ENCODE results near the gene ASIC4. TPM values are rescaled to one million over a fixed set of nuclear protein-coding genes. Genes with fewer than 3 reads are reported as not detected.

ASIC4 gene
- total and polyA plus RNA-seq, 2 donors from 2014 or later = not detected

DNA sequence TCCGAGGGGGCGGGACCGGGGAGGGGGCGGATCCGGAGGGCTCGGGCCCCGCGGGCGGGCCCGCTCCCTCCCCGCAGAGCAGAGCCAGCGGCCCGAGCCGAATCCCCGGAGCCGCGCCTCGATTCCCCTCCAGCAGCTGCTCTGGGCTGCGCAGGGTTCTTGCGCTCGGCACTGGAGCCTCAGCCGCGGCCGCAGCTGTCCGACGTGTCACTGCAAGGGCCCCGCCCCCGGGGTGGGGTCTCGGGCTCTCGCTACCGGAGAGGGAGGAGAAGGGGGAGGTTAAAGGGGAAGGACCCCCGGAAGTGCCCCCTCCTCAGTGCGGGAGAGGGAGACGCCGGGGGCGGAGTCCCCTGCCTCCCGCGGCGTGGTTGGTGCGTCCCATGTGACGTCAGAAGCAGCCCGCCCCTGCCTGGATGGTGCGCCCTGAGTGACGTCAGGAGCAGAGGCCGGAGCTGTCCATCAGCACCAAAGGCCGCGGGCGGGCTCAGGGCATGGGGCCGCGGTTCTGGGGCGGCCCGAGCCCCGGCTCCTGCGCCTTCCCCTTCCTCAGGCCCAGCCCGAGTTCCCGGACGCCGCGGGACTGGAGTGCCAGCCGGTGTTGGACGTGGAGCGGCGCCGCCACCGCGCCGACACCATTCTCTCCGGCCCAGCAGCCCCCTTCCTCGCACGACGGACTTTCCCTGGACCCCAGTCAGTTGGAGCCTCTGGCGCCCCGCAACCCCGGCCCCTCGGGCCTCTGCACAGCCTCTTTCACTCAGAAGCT is 29.5 kb downstream of the ASIC4 start, which contains the start of the genes CHPF and TMEM198:
Gene CHPF (minus strand): TSS at position 214 of the 763 bp plus-strand sequence. CDS start 271 bp downstream, outside the sequence.
Gene TMEM198 (plus strand): TSS at position 433 of the 763 bp plus-strand sequence. CDS start 700 bp downstream, outside the sequence.
- H3K27me3 ChIP-seq (ENCODE audit: control insufficient read depth, insufficient read depth, low read length) = no peaks in the 10 kb centered on the region
- DNase-seq (peak; percentile 99 to 100 (median 99)), FAIRE-seq (peak; percentile 94)
- peaks cover 0 to 8% (median 8%) of the 10 kb centered on the region in 3 donors for H3K36me3 ChIP-seq (ENCODE audit: control insufficient read depth in 2 of 3, insufficient read depth in 3 of 3, low read length in 3 of 3)
- TF ChIP-seq, protein P1, sequence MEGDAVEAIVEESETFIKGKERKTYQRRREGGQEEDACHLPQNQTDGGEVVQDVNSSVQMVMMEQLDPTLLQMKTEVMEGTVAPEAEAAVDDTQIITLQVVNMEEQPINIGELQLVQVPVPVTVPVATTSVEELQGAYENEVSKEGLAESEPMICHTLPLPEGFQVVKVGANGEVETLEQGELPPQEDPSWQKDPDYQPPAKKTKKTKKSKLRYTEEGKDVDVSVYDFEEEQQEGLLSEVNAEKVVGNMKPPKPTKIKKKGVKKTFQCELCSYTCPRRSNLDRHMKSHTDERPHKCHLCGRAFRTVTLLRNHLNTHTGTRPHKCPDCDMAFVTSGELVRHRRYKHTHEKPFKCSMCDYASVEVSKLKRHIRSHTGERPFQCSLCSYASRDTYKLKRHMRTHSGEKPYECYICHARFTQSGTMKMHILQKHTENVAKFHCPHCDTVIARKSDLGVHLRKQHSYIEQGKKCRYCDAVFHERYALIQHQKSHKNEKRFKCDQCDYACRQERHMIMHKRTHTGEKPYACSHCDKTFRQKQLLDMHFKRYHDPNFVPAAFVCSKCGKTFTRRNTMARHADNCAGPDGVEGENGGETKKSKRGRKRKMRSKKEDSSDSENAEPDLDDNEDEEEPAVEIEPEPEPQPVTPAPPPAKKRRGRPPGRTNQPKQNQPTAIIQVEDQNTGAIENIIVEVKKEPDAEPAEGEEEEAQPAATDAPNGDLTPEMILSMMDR (IDR thresholded peaks at IDR 0.05; ENCODE audit: borderline replicate concordance, extremely low read depth, insufficient read depth) = no peak
- H3K9ac ChIP-seq (ENCODE audit: low read length in 3 of 3) = peak within 1 kb of the TSS; percentile 36 to 63 (median 59)
- H3K9me3 ChIP-seq (ENCODE audit: control insufficient read depth in 2 of 3, insufficient read depth in 1 of 3, low read length in 3 of 3) = no peaks in the 10 kb centered on the region
- intact Hi-C loops (cut with DNase I) = no loop called here
- peak within 1 kb of the TSS; percentile 79 to 83 for H3K27ac ChIP-seq (ENCODE audit: low read depth in 2 of 2, low read length in 2 of 2)
- peak within 1 kb of the TSS; percentile 50 to 72 (median 66) for H3K4me3 ChIP-seq (ENCODE audit: low read length in 3 of 3)
- peaks cover 4 to 18% (median 9%) of the 10 kb centered on the region in 3 donors for H3K4me1 ChIP-seq (ENCODE audit: control insufficient read depth in 2 of 3, insufficient read depth in 2 of 3, low read depth in 1 of 3, low read length in 3 of 3)

DNA sequence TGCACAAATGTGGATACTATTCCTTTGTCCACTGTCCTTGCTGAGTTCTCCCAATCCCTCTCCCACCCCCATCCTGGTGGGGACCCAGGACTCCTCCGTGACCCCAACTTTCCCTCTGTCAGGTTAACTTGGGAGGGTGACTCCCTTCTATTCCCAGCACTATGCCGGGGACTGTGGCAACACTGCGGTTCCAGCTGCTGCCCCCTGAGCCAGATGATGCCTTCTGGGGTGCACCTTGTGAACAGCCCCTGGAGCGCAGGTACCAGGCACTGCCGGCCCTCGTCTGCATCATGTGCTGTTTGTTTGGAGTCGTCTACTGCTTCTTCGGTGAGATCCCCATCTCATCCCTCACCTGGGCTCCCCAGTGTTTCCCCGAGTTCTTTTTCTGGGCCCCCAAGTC is 30.3 kb downstream of the ASIC4 start:
- TF ChIP-seq, protein P1 (IDR thresholded peaks at IDR 0.05; ENCODE audit: borderline replicate concordance, extremely low read depth, insufficient read depth) = no peak
- no peaks in the 10 kb centered on the region for H3K27me3 ChIP-seq (ENCODE audit: control insufficient read depth, insufficient read depth, low read length)
- H3K36me3 ChIP-seq (ENCODE audit: control insufficient read depth in 2 of 3, insufficient read depth in 3 of 3, low read length in 3 of 3) = peaks cover 0 to 8% (median 8%) of the 10 kb centered on the region in 3 donors
- H3K27ac ChIP-seq (ENCODE audit: low read depth in 2 of 2, low read length in 2 of 2) = no peak overlapping the region
- H3K4me3 ChIP-seq (ENCODE audit: low read length in 3 of 3) = peak overlapping the region; percentile 23 to 72 (median 47)
- H3K4me1 ChIP-seq (ENCODE audit: control insufficient read depth in 2 of 3, insufficient read depth in 2 of 3, low read depth in 1 of 3, low read length in 3 of 3) = peaks cover 4 to 18% (median 9%) of the 10 kb centered on the region in 3 donors
- intact Hi-C loops (cut with DNase I) = no loop called here
- peak overlapping the region in 1 of 3 donors; percentile 58 for H3K9ac ChIP-seq (ENCODE audit: low read length in 3 of 3)
- DNase-seq = peak in 1 of 5 donors; percentile 63
- no peak for FAIRE-seq
- no peaks in the 10 kb centered on the region for H3K9me3 ChIP-seq (ENCODE audit: control insufficient read depth in 2 of 3, insufficient read depth in 1 of 3, low read length in 3 of 3)

DNA sequence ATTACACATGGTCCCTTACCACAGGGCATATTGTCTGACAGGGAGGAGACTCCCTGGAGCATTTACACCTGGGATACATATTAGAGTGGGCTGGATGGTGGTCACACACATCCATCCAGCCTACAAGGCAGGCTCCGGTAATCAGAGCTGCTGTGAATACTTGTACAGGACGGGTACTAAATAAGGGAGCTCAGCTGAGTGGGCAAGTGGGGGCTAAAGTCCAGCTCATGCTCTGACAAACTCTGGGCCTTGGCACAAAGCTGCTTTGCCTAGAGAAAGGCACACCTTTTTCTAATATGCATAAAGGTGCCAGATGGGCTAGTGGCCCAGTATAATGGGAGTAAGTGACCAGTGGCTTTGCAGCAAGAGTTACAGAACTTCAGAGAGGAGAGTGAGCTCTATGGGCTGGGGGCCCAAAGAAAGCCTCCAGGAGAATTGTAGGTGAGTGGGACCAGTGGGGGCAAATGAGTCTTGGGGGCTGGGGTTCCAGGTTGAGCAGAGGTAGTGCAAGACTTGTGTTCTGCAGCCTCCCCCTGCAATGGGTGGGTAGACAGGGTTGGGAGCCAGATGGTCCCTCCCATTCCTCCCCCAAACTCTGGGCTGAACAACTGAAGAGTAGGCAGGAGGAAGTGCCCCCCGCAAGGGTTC is 31.1 kb downstream of the ASIC4 start:
- H3K36me3 ChIP-seq (ENCODE audit: control insufficient read depth in 2 of 3, insufficient read depth in 3 of 3, low read length in 3 of 3) = peaks cover 0 to 8% (median 7%) of the 10 kb centered on the region in 3 donors
- no peak overlapping the region for H3K4me3 ChIP-seq (ENCODE audit: low read length in 3 of 3)
- H3K27me3 ChIP-seq (ENCODE audit: control insufficient read depth, insufficient read depth, low read length) = no peaks in the 10 kb centered on the region
- TF ChIP-seq, protein P1 (IDR thresholded peaks at IDR 0.05; ENCODE audit: borderline replicate concordance, extremely low read depth, insufficient read depth) = no peak
- peaks cover 4 to 18% (median 9%) of the 10 kb centered on the region in 3 donors for H3K4me1 ChIP-seq (ENCODE audit: control insufficient read depth in 2 of 3, insufficient read depth in 2 of 3, low read depth in 1 of 3, low read length in 3 of 3)
- FAIRE-seq = no peak
- intact Hi-C loops (cut with DNase I) = no loop called here
- H3K9ac ChIP-seq (ENCODE audit: low read length in 3 of 3) = no peak overlapping the region
- DNase-seq = no peak
- no peaks in the 10 kb centered on the region for H3K9me3 ChIP-seq (ENCODE audit: control insufficient read depth in 2 of 3, insufficient read depth in 1 of 3, low read length in 3 of 3)
- no peak overlapping the region for H3K27ac ChIP-seq (ENCODE audit: low read depth in 2 of 2, low read length in 2 of 2)
